CD4-positive, CD25-positive, alpha-beta regulatory T cell (primary cell): ENCODE measurements around the gene LGALS8. TPM values are rescaled to one million over a fixed set of nuclear protein-coding genes. Genes with fewer than 3 reads are reported as not detected.
"Not testable (repeated sequence)": the region's sequence is repeated elsewhere in the genome, so short reads cannot be mapped to it uniquely, and the experiment has no call there.

Experiments
- ATAC-seq, 2 donors: fragments of 150-1000 bp; cut with Tn5 transposase; one replicate each; pipeline ENCODE4 v1.10.0; 2021; ENCODE audit warnings: low read depth in 2 of 2, moderate number of reproducible peaks in 2 of 2, moderate library complexity in 1 of 2
- DNase-seq, 3 donors: peaks; one replicate each; pipeline versions ENCODE4 v3.0.0 to v3.0.0-alpha.2; 2012 to 2022; ENCODE audit warnings: mixed read lengths in 1 of 3
- H3K27ac ChIP-seq: one replicate; pipeline ENCODE4 v1.7.0; 2013; ENCODE audit warnings: mild to moderate bottlenecking, low read length; ENCODE audit not compliant: insufficient read depth, poor library complexity, severe bottlenecking
- H3K27me3 ChIP-seq: one replicate; pipeline ENCODE4 v1.7.0; 2013; ENCODE audit warnings: low read length; ENCODE audit not compliant: control insufficient read depth, insufficient read depth
- H3K36me3 ChIP-seq: one replicate; pipeline ENCODE4 v1.7.0; 2013; ENCODE audit warnings: mild to moderate bottlenecking, low read length, moderate library complexity; ENCODE audit not compliant: control insufficient read depth, insufficient read depth
- H3K4me1 ChIP-seq: 2 replicates; pipeline ENCODE4 v1.7.0; 2013; ENCODE audit warnings: mild to moderate bottlenecking, low read length; ENCODE audit not compliant: insufficient read depth, control insufficient read depth, poor library complexity, severe bottlenecking
- H3K4me3 ChIP-seq: one replicate; pipeline ENCODE4 v1.7.0; 2013; ENCODE audit warnings: low read depth, mild to moderate bottlenecking, low read length, moderate library complexity
- H3K9me3 ChIP-seq, 2 experiments: 1 replicate in 1 of 2; 2 replicates in 1 of 2; pipeline ENCODE4 v1.7.0; 2013; ENCODE audit warnings: low read length in 2 of 2, mild to moderate bottlenecking in 1 of 2, moderate library complexity in 1 of 2; ENCODE audit not compliant: control insufficient read depth in 2 of 2
- H3K27ac Mint-ChIP-seq, 3 donors: one replicate each; pipeline ENCODE4 v1.8.0; 2020 to 2022; ENCODE audit warnings: mild to moderate bottlenecking in 3 of 3, mixed read lengths in 3 of 3, moderate library complexity in 2 of 3
- H3K27me3 Mint-ChIP-seq: one replicate; pipeline ENCODE4 v1.8.0; 2022; ENCODE audit warnings: mild to moderate bottlenecking, mixed read lengths
- H3K36me3 Mint-ChIP-seq: one replicate; pipeline ENCODE4 v1.8.0; 2020; ENCODE audit warnings: mixed read lengths
- H3K4me1 Mint-ChIP-seq, 4 donors: one replicate each; pipeline ENCODE4 v1.8.0; 2020 to 2022; ENCODE audit warnings: mixed read lengths in 4 of 4, mild to moderate bottlenecking in 1 of 4
- H3K4me3 Mint-ChIP-seq, 4 donors: one replicate each; pipeline ENCODE4 v1.8.0; 2020 to 2022; ENCODE audit warnings: mild to moderate bottlenecking in 4 of 4, mixed read lengths in 4 of 4, moderate library complexity in 3 of 4
- H3K9me3 Mint-ChIP-seq, 7 donors: one replicate each; pipeline ENCODE4 v1.8.0; 2020 to 2022; ENCODE audit warnings: mixed read lengths in 7 of 7, mild to moderate bottlenecking in 3 of 7, moderate library complexity in 2 of 7
- polyA plus RNA-seq, 4 donors: library from polyadenylated mRNA; unstranded; fragments of 300-500 nt; fragmentation: Illumina TruSeq; gene quantifications; one replicate each; pipeline ENCODE4 v1.2.3, GENCODE V29; 2021
- total RNA-seq: library from RNA; stranded (reverse); gene quantifications from one replicate; pipeline ENCODE4 v1.2.3, GENCODE V29; 2022

Gene LGALS8
- total and polyA plus RNA-seq, 5 donors from 2014 or later = 53.3 to 183 (median 65.8) TPM

DNA sequence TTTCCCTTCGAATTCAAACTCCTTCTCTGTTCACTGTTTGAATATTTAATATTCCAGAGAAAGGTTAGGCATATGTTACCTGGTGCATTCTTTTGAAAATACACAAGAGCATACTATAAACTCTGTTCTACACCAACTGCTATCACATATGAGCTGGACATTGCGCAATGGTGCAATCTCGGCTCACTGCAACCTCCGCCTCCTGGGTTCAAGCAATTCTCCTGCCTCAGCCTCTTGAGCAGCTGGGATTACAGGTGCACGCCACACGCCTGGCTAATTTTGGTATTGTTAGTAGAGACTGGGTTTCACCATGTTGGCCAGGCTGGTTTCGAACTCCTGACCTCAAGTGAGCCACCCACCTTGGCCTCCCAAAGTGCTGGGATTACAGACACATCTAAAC lies 53.3 kb downstream of the LGALS8 start:
- not testable (repeated sequence) for H3K27ac ChIP-seq, H3K27me3 Mint-ChIP-seq, H3K27me3 ChIP-seq, H3K9me3 Mint-ChIP-seq, H3K4me1 ChIP-seq, DNase-seq, H3K27ac Mint-ChIP-seq, H3K4me1 Mint-ChIP-seq, H3K9me3 ChIP-seq, H3K4me3 ChIP-seq, H3K4me3 Mint-ChIP-seq, ATAC-seq
- peaks cover 52% of the 10 kb centered on the region for H3K36me3 Mint-ChIP-seq
- peaks cover 79% of the 10 kb centered on the region for H3K36me3 ChIP-seq

DNA sequence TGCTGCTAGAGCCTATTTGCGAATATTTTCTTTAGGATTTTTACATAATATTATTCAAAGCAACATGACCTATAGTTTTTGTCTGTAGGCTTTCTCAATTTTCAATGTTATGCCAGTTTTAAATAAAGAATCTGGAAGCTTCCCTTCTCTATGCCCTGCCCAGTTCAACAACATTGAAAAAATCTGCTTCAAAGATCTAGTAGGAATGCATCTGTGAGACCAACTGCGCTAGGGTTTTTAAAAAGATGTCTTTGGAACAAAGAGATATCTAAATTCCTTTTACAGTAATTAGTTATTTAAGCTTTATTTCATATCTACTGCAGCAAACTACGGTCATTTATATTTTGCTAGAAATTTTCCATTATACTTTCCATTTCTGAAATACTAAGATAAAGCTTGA lies 54.9 kb downstream of the LGALS8 start:
- Mint-ChIP-seq H3K27ac (peak overlapping the region in 1 of 3 donors; percentile 26), H3K9me3 (no peaks in the 10 kb centered on the region), H3K36me3 (peaks cover 49% of the 10 kb centered on the region), H3K4me3 (no peak overlapping the region), H3K27me3 (no peaks in the 10 kb centered on the region), H3K4me1 (peaks cover 0 to 5% (median under 1%) of the 10 kb centered on the region in 4 donors)
- ATAC-seq = no peak
- DNase-seq = no peak
- Histone ChIP-seq H3K4me3 (no peak overlapping the region), H3K27ac (no peak overlapping the region), H3K4me1 (no peaks in the 10 kb centered on the region), H3K27me3 (no peaks in the 10 kb centered on the region), H3K36me3 (peaks cover 79% of the 10 kb centered on the region), H3K9me3 (no peaks in the 10 kb centered on the region)

- not testable (repeated sequence) for H3K27ac Mint-ChIP-seq, H3K27me3 Mint-ChIP-seq, DNase-seq, H3K4me1 ChIP-seq, H3K4me3 Mint-ChIP-seq, H3K27me3 ChIP-seq, H3K27ac ChIP-seq, H3K9me3 ChIP-seq, H3K9me3 Mint-ChIP-seq, H3K4me3 ChIP-seq, ATAC-seq
- Mint-ChIP-seq H3K36me3 (peaks cover 51% of the 10 kb centered on the region), H3K4me1 (peaks cover 0 to 16% (median under 1%) of the 10 kb centered on the region in 4 donors)
- H3K36me3 ChIP-seq = peaks cover 79% of the 10 kb centered on the region
Observed at GRCh38 chr1:236580404-236580803, 56.6 kb downstream of the LGALS8 start.

GRCh38 chr1:236581528-236581927 lies 57.7 kb downstream of the LGALS8 start:
- H3K9me3 Mint-ChIP-seq = no peaks in the 10 kb centered on the region

DNA sequence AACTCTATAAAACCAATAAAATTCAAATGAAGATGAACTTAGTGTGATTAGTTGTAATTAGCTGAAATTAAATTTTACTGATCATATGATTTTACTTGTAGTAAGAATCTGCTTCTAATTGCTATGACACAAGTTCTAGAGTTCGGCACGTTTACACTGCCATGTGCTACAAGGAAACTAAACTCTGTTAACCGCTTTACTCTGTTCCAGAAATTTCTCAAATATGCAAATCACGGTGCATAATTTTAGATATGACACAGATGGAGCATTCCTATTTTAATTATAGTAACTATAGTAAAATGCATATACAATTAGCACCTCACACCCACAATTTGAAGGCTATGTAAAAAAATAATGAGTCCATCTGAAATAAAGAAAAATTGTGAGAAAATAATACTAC lies 65.7 kb downstream of the LGALS8 start:
- peaks cover 58% of the 10 kb centered on the region for H3K36me3 Mint-ChIP-seq
- H3K4me3 Mint-ChIP-seq = no peak overlapping the region
- Histone ChIP-seq H3K36me3 (peaks cover 92% of the 10 kb centered on the region), H3K27ac (no peak overlapping the region), H3K4me3 (no peak overlapping the region), H3K4me1 (no peaks in the 10 kb centered on the region), H3K27me3 (no peaks in the 10 kb centered on the region), H3K9me3 (no peaks in the 10 kb centered on the region)
- DNase-seq = no peak
- peaks cover 0 to 16% (median 8%) of the 10 kb centered on the region in 4 donors for H3K4me1 Mint-ChIP-seq
- H3K27ac Mint-ChIP-seq = no peak overlapping the region
- no peaks in the 10 kb centered on the region for H3K9me3 Mint-ChIP-seq
- H3K27me3 Mint-ChIP-seq = no peaks in the 10 kb centered on the region
- ATAC-seq = no peak

More at GRCh38 chr1:236581528-236581927, 57.7 kb downstream of the LGALS8 start:
- H3K4me3 ChIP-seq = no peak overlapping the region
- Mint-ChIP-seq H3K36me3 (peaks cover 46% of the 10 kb centered on the region), H3K4me1 (peaks cover 0 to 16% (median under 1%) of the 10 kb centered on the region in 4 donors), H3K4me3 (no peak overlapping the region), H3K27me3 (no peaks in the 10 kb centered on the region), H3K27ac (no peak overlapping the region)
- no peaks in the 10 kb centered on the region for H3K4me1 ChIP-seq
- H3K9me3 ChIP-seq = no peaks in the 10 kb centered on the region
- DNase-seq (no peak), ATAC-seq (no peak)
- H3K27ac ChIP-seq = no peak overlapping the region
- no peaks in the 10 kb centered on the region for H3K27me3 ChIP-seq
- H3K36me3 ChIP-seq = peaks cover 78% of the 10 kb centered on the region

DNA sequence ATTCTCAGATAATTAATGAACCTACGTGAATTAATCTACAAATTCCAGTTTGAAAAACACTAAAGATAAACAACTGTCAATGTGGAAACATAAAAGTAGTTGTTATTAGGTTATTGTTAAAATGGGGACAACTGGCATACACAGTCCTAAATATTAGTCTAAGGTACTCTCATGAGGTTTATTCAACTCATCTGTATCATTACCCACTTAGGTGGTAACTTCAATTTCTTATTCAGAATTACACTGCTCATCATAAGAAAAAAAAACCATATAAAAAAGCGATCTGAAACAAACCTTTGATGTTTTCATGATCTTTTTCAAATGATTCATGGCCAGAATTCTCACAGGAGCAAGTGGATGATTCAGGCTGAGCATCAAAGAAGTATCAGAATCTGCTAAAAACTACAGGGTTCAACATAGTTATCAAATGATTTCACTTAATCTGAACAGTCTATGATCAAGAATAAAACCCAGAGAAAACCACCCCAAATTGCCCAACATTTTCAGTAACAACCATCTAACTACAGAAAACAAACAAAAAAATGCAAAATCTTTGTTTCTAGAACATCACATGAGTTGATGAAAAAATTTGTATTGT lies 66.9 kb downstream of the LGALS8 start:
- Histone ChIP-seq H3K27ac (no peak overlapping the region), H3K4me3 (no peak overlapping the region), H3K9me3 (no peaks in the 10 kb centered on the region), H3K4me1 (no peaks in the 10 kb centered on the region), H3K36me3 (peaks cover 91% of the 10 kb centered on the region), H3K27me3 (no peaks in the 10 kb centered on the region)
- Mint-ChIP-seq H3K36me3 (peaks cover 51% of the 10 kb centered on the region), H3K4me1 (peaks cover 0 to 8% (median 8%) of the 10 kb centered on the region in 4 donors), H3K27ac (no peak overlapping the region), H3K4me3 (no peak overlapping the region), H3K27me3 (no peaks in the 10 kb centered on the region), H3K9me3 (no peaks in the 10 kb centered on the region)
- DNase-seq (no peak), ATAC-seq (no peak)

GRCh38 chr1:236602171-236602570 lies 78.4 kb downstream of the LGALS8 start:
- no peaks in the 10 kb centered on the region for H3K9me3 Mint-ChIP-seq
- H3K36me3 ChIP-seq = peaks cover 45% of the 10 kb centered on the region
- ATAC-seq (no peak), DNase-seq (no peak)
- H3K4me1 Mint-ChIP-seq = peaks cover 17 to 45% (median 35%) of the 10 kb centered on the region in 4 donors
- no peaks in the 10 kb centered on the region for H3K27me3 ChIP-seq
- H3K27ac Mint-ChIP-seq = no peak overlapping the region
- peaks cover 17% of the 10 kb centered on the region for H3K4me1 ChIP-seq
- no peak overlapping the region for H3K4me3 ChIP-seq
- H3K36me3 Mint-ChIP-seq = peaks cover 25% of the 10 kb centered on the region
- no peaks in the 10 kb centered on the region for H3K9me3 ChIP-seq
- H3K27me3 Mint-ChIP-seq = peaks cover 11% of the 10 kb centered on the region
- H3K4me3 Mint-ChIP-seq = peak overlapping the region in 1 of 4 donors; percentile 99
- no peak overlapping the region for H3K27ac ChIP-seq
